HG03460 (cell line): Measurements from ENCODE around the gene FABP1.

Experiments
- ATAC-seq: cut with Tn5 transposase; IDR thresholded peaks from one replicate; pipeline ENCODE4 v1.9.1; 2021; ENCODE audit not compliant: unreplicated experiment

The FABP1 gene

DNA sequence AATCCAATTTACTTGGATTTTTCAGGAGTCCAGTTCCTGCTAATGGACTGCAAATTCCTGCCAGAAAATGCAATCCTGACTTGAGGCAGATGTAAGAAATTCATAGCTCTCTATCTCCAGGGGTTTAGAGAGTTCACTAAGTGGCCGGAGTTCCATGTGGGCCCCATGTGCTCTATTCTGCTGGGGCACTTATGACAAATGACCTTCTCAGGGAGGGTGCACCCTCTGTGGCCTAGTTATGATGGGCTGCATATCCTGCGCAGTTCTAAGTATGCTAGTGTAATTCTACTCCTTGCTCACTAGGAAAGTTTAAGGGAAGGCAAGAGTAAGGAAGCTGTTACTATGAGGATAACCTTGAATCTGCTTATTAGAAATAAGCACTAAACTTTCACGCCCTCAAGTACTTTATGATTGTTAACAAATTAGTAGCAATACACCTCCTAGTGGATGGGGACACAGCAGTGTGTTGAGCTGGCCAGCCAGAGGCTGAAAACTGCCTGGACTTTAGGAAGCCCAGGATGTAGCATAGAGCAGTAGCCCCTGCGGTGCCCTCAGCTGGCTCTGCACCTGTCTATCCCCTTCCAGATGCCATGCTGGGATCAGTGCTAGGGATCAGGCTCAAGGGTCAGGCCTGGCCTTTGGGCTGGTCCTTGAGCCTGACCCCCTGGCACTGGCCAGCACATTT, 45.8 kb downstream of the FABP1 start:
- no peak for ATAC-seq

DNA sequence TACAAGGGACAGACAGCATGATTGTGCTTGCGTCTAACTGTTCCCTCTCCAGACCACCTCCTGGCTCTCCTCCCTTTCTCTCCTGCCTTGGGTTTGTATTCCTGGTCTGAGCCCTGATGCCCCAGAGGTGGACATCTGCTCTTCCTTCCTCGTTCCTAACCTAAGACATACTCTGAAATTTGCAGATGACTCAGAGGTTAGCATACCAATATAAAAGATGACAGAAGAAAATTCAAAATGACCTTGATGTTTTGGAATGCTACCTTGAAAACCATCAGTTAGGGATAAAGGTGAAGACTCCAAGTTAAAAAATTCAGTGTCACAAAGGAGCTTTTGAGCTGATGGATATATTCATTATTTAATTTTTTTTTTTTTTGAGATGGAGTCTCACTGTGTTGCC, 47.3 kb downstream of the FABP1 start:
- ATAC-seq: no peak

DNA sequence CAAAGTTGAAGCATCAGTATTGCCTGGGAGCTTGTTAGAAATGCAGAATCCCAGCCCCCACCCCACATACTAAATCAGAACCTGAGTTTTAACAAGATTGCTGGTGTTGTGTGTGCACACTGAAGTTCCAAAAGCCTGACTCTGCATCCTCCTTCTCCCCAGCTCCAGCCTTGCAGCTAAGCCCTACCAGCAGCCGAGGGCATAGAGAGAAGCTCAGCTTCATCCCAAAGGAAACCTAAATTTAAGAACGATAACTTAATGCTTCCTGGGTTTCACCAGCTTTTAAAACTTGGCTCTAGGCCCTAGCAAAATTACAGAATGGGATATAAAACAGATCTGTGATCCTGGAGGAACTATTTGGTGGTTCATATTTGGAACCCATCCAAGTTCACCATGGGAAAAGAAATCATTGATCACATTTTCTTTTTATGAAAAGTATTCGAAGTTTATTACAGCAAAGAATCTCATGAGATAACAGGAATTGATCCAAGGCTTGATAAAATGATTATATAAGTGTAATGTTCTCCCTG, 49.2 kb downstream of the FABP1 start:
- no peak for ATAC-seq

DNA sequence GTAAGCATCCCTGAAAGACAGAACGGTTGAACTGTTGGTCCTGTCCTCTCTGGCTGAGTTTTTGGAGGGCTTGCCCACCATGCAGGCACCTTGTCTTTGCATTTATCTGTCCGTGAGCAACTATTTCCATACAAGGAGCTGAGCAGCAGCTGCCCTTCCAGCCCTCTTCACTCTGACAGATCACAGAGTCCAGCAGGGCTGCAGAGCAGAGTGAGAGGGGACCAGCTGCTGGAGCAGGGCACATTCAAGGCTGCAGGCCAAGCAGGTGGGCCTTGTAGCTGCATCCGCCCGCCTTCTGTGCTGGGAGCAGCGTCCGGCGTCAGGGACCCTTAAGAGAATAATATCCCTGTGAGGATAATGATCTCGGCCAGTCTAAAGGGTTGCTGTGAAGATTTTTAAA, 50.8 kb downstream of the FABP1 start:
- no peak for ATAC-seq

DNA sequence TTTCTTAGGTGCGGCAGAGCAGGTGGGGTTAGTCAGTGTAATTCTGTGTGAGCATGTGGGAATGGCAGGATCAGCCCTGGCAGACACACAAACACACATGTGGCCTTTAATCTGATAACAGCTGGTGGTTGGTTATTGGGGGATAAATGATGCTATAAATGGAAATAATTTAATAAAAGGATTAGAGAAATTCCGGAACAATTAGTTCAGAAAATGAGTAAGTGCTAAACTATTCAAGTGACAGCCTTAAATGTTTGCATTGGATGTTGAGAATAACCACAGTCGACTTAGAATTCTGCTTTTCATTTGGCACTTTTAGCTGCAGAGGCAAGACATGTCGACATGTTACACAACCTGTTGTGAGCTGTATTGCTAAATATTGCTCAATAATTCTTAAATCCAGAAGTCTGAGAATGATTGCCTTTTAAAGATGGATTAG, 53.0 kb downstream of the FABP1 start:
- no peak for ATAC-seq

DNA sequence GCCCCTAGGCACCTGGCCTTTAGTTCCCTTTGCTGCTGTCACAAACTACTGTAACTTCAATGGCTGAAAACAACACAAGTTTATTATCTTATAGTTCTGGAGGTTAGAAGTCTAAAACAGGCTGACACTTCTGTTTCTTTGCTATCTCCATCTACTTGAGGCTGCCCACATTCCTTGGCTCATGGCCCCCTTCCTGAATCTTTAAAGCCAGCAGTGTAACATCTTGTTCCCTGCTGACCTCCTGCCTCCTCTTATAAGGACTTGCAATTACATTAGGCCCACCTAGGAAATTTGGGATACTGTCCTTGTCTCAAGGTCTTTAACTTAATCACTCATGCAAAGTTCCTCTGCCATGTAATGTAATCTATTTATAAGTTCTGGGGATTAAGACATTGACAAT, 53.7 kb downstream of the FABP1 start:
- no peak for ATAC-seq
